ENCODE results near the gene FHIT. TPM values are rescaled to one million over a fixed set of nuclear protein-coding genes. Genes with fewer than 3 reads are reported as not detected.
"Not testable (repeated sequence)": the region's sequence is repeated elsewhere in the genome, so short reads cannot be mapped to it uniquely, and the experiment has no call there.

The FHIT gene
- total RNA-seq, 4 donors from 2014 or later: 3.5 to 17.0 (median 16.7) TPM

- no peak for DNase-seq
- no peaks in the 10 kb centered on the region for H3K36me3 ChIP-seq
- no peaks in the 10 kb centered on the region for H3K27me3 ChIP-seq
- no peaks in the 10 kb centered on the region for H3K9me3 ChIP-seq
- TF ChIP-seq POLR2A (IDR thresholded peaks at IDR 0.05) (no peak), CTCF (IDR thresholded peaks at IDR 0.05) (no peak)
- no peak overlapping the region for H3K4me3 ChIP-seq
- no peaks in the 10 kb centered on the region for H3K4me1 ChIP-seq
- H3K27ac ChIP-seq: no peak overlapping the region
Observed at GRCh38 chr3:60893946-60894345, 357.3 kb downstream of the FHIT start.

- TF ChIP-seq POLR2A (IDR thresholded peaks at IDR 0.05): no peak
- no peak for TF ChIP-seq CTCF (IDR thresholded peaks at IDR 0.05)
- no peak overlapping the region for H3K4me3 ChIP-seq
- H3K27me3 ChIP-seq: no peaks in the 10 kb centered on the region
- H3K4me1 ChIP-seq: no peaks in the 10 kb centered on the region
- DNase-seq: no peak
- no peaks in the 10 kb centered on the region for H3K36me3 ChIP-seq
- H3K9me3 ChIP-seq: no peaks in the 10 kb centered on the region
- no peak overlapping the region for H3K27ac ChIP-seq
Observed at GRCh38 chr3:60890226-60890625, 361.0 kb downstream of the FHIT start.

GRCh38 chr3:60888952-60889351 lies 362.3 kb downstream of the FHIT start:
- H3K27ac ChIP-seq, H3K9me3 ChIP-seq, H3K27me3 ChIP-seq, H3K36me3 ChIP-seq, DNase-seq, H3K4me3 ChIP-seq, H3K4me1 ChIP-seq: not testable (repeated sequence)

GRCh38 chr3:60887574-60887973 lies 363.7 kb downstream of the FHIT start:
- no peak overlapping the region for H3K27ac ChIP-seq
- H3K9me3 ChIP-seq: no peaks in the 10 kb centered on the region
- DNase-seq: no peak
- TF ChIP-seq CTCF (IDR thresholded peaks at IDR 0.05): no peak
- TF ChIP-seq POLR2A (IDR thresholded peaks at IDR 0.05): no peak
- H3K4me1 ChIP-seq: no peaks in the 10 kb centered on the region
- no peak overlapping the region for H3K4me3 ChIP-seq
- no peaks in the 10 kb centered on the region for H3K27me3 ChIP-seq
- no peaks in the 10 kb centered on the region for H3K36me3 ChIP-seq

- Histone ChIP-seq H3K27me3 (no peaks in the 10 kb centered on the region), H3K4me1 (no peaks in the 10 kb centered on the region), H3K27ac (no peak overlapping the region), H3K4me3 (no peak overlapping the region), H3K36me3 (no peaks in the 10 kb centered on the region), H3K9me3 (no peaks in the 10 kb centered on the region)
- no peak for DNase-seq
- TF ChIP-seq CTCF (IDR thresholded peaks at IDR 0.05) (no peak), POLR2A (IDR thresholded peaks at IDR 0.05) (no peak)
Observed at GRCh38 chr3:60886518-60886917, 364.7 kb downstream of the FHIT start.

GRCh38 chr3:60884005-60884404 lies 367.2 kb downstream of the FHIT start:
- Histone ChIP-seq H3K27me3 (no peaks in the 10 kb centered on the region), H3K27ac (no peak overlapping the region), H3K9me3 (peaks cover 0 to 3% (median 0%) of the 10 kb centered on the region in 4 donors), H3K4me1 (no peaks in the 10 kb centered on the region), H3K4me3 (no peak overlapping the region), H3K36me3 (no peaks in the 10 kb centered on the region)
- TF ChIP-seq POLR2A (IDR thresholded peaks at IDR 0.05) (no peak), CTCF (IDR thresholded peaks at IDR 0.05) (no peak)
- DNase-seq: no peak

Data from Peyer's patch (tissue), 4 donors.